GM19240 (cell line): Measurements from ENCODE around the gene MDN1.

Experiments
- DNase-seq: peaks from one replicate; pipeline ENCODE4 v3.0.0; 2011; ENCODE audit warnings: low spot score; ENCODE audit not compliant: insufficient read length

Gene MDN1

GRCh38 chr6:89602166-89602565 is 217.4 kb downstream of the MDN1 start:
- no peak for DNase-seq

- no peak for DNase-seq
Observed at GRCh38 chr6:89599727-89600126, 219.9 kb downstream of the MDN1 start.

- no peak for DNase-seq
Observed at GRCh38 chr6:89597988-89598387, 221.6 kb downstream of the MDN1 start.

GRCh38 chr6:89597372-89597771 is 222.2 kb downstream of the MDN1 start:
- DNase-seq: no peak

- no peak for DNase-seq
Observed at GRCh38 chr6:89596484-89596883, 223.1 kb downstream of the MDN1 start.

GRCh38 chr6:89596056-89596455 is 223.5 kb downstream of the MDN1 start:
- peak; percentile 46 for DNase-seq
